Mesodermal cell (in vitro differentiated cells): Measurements from ENCODE around the gene RPS2. TPM values are rescaled to one million over a fixed set of nuclear protein-coding genes. Genes with fewer than 3 reads are reported as not detected.
"Not testable (repeated sequence)": the region's sequence is repeated elsewhere in the genome, so short reads cannot be mapped to it uniquely, and the experiment has no call there.

Experiments used
- H3K27ac ChIP-seq: 2 replicates; pipeline ENCODE4 v1.7.0; 2013; ENCODE audit warnings: mild to moderate bottlenecking, low read depth, low read length, moderate library complexity; ENCODE audit not compliant: severe bottlenecking
- H3K36me3 ChIP-seq: 2 replicates; pipeline ENCODE4 v1.7.1; 2013; ENCODE audit warnings: mild to moderate bottlenecking, low read length, moderate library complexity; ENCODE audit not compliant: control insufficient read depth, insufficient read depth
- H3K4me1 ChIP-seq: one replicate; pipeline ENCODE4 v1.7.1; 2013; ENCODE audit warnings: mild to moderate bottlenecking, low read length; ENCODE audit not compliant: insufficient read depth, control insufficient read depth, poor library complexity, severe bottlenecking
- H3K4me3 ChIP-seq: 2 replicates; pipeline ENCODE4 v1.7.0; 2013; ENCODE audit warnings: low read length, control low read depth, mild to moderate bottlenecking; ENCODE audit not compliant: insufficient read depth, poor library complexity, severe bottlenecking; ENCODE audit errors: extremely low read depth
- H3K9me3 ChIP-seq: 2 replicates; pipeline ENCODE4 v1.7.1; 2013; ENCODE audit warnings: mild to moderate bottlenecking, low read length, moderate library complexity; ENCODE audit not compliant: control insufficient read depth
- WGBS, 2 experiments: methylation state at CpG; one replicate each; pipeline ENCODE4 v1.1.5; 2013; ENCODE audit warnings: missing lambda C conversion rate in 2 of 2; ENCODE audit not compliant: insufficient coverage in 2 of 2; 5-methylcytosine and 5-hydroxymethylcytosine counted together
- polyA plus RNA-seq, 2 experiments: library from polyadenylated mRNA; stranded (reverse); fragments of 50-300 nt; gene quantifications; one replicate each; pipeline ENCODE4 v1.2.3, GENCODE V29; 2013

The RPS2 gene
- 4,652 TPM for polyA plus RNA-seq (2013, experiment 1 of 2)
- polyA plus RNA-seq (2013, experiment 2 of 2) = 4,125 TPM

- WGBS, 2 experiments = 0 to 1% methylated on average over 78 to 87 of the region's 97 CpGs
- H3K4me1 ChIP-seq = peaks cover 29% of the 10 kb centered on the region
- peak within 1 kb of the TSS; percentile 96 for H3K4me3 ChIP-seq
- H3K9me3 ChIP-seq = no peaks in the 10 kb centered on the region
- H3K36me3 ChIP-seq = peaks cover 28% of the 10 kb centered on the region
- H3K27ac ChIP-seq = peak within 1 kb of the TSS; percentile 91
Observed at GRCh38 chr16:1964506-1965395, at the start of gene RPS2. Gene RPS2, minus strand, starts transcription at chr16:1964826. Its CDS starts 201 bp downstream, at chr16:1964625.

GRCh38 chr16:2013527-2013926 is 48.9 kb upstream of the RPS2 start:
- Histone ChIP-seq H3K27ac (no peak overlapping the region), H3K4me1 (peaks cover 7% of the 10 kb centered on the region), H3K9me3 (no peaks in the 10 kb centered on the region), H3K36me3 (peaks cover under 1% of the 10 kb centered on the region), H3K4me3 (no peak overlapping the region)
- 92 to 95% methylated on average over 6 to 13 of the region's 15 CpGs for WGBS, 2 experiments

GRCh38 chr16:2011726-2012125 is 47.1 kb upstream of the RPS2 start:
- H3K4me3 ChIP-seq, H3K27ac ChIP-seq, H3K9me3 ChIP-seq: not testable (repeated sequence)
- peaks cover 24% of the 10 kb centered on the region for H3K4me1 ChIP-seq
- H3K36me3 ChIP-seq = peaks cover 19% of the 10 kb centered on the region
- 75 to 90% methylated on average over 2 to 6 of the region's 9 CpGs for WGBS, 2 experiments

DNA sequence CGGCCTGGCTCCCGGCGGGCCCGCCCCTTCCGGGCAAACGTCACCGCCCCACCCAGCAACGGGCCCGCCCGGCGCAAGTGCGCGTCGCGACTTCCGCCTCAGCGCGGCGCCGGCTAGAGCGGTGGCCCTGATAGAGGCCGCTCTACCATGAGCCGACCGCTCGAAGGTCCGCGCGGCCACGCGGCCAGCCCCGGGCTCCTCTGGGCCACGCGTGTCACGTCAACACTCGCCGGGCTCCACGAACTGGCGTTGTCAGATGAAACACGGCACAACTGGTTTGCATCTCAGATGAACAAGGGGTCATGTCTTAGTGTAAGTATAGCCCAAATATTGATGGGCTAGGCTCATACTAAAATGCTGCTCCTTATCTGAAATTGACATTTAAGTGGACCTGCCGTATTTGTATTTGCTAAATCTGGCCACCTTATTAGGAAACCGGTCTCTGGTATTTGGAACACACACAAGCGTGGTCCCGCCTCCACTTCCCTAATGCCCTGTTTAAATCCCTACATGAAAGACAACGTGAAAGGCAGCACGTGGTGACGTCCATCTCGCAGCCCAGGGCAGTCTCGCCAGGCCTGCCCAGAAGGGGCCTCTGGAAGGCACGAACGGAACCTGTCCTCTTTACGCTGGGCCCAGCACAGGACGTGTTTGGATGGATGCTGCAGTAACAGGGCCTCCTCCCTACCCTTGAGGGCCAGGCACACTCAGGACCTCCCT is 45.3 kb upstream of the RPS2 start, which contains the start of gene ZNF598:
TSS of gene ZNF598 (minus strand) at position 31 of the 720 bp plus-strand sequence.
- Histone ChIP-seq H3K36me3 (peaks cover 29% of the 10 kb centered on the region), H3K4me1 (peaks cover 27% of the 10 kb centered on the region), H3K4me3 (peak within 1 kb of the TSS; percentile 88), H3K9me3 (no peaks in the 10 kb centered on the region), H3K27ac (peak within 1 kb of the TSS; percentile 80)
- WGBS, 2 experiments = 5 to 6% methylated on average over 47 to 50 of the region's 52 CpGs

DNA sequence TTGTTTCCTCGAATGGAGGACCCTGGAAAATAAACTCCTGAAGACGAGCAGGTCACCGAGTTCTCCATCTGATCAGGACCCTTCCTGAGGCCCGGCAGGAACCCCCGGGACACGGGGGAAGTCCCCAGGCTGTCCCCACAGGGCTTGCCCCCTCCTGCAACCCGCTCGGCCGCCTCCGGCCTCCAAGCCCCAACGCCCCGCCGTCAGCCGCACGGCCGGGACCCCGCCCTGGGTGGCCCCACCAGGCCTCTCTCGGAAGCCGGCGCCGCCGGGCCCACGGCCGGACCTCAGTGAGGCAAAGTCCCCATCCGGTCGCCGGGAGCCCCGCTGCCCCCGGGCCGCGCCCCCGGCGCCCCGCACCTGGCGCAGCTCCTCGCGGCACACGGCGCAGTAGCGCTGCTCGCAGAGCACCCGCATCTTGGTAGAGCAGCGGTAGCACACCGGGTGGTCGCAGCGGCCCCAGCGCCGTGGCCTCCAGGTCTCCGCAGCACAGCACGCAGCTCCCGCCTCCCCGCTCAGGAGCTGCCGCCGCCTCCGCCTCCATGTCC is 44.6 kb upstream of the RPS2 start:
- Histone ChIP-seq H3K4me1 (peaks cover 34% of the 10 kb centered on the region), H3K4me3 (peak overlapping the region; percentile 88)

GRCh38 chr16:2008631-2009163 is 44.1 kb upstream of the RPS2 start:
- Histone ChIP-seq H3K36me3 (peaks cover 29% of the 10 kb centered on the region), H3K9me3 (no peaks in the 10 kb centered on the region), H3K4me3 (peak overlapping the region; percentile 88), H3K27ac (peak overlapping the region; percentile 69), H3K4me1 (peaks cover 35% of the 10 kb centered on the region)
- WGBS, 2 experiments = 7 to 32% methylated on average over 11 to 21 of the region's 23 CpGs

More for the DNA sequence above, 44.6 kb upstream of the RPS2 start:
- Histone ChIP-seq H3K9me3 (no peaks in the 10 kb centered on the region), H3K36me3 (peaks cover 29% of the 10 kb centered on the region), H3K27ac (peak overlapping the region; percentile 69)
- WGBS, 2 experiments = 0% methylated on average over 45 to 54 of the region's 55 CpGs

DNA sequence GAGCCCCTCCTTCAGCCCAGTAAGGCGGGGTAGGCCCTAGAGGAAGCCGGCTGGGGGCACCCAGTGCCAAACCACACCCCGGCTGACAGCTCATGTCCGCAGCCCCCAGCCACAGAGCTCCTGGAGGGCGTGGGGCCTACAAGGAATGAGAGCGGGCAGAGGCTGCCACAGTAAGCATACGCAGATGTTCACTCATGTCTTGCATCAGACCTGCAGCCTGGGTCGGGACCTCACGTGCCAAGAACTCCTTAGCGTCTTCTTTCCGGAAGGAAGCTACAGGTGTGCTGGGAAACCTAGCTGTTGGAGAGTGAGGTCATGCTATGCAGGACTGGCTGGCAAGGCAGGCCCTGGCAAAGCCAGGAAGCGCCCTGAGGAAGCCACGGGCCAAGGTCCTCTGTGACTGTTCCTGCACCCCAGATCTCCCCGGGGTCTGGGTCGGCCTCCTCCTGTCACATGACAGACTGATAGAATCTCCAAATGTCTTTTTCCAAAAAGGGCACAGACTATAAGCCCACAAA is 43.4 kb upstream of the RPS2 start:
- 90 to 96% methylated on average over 15 of the region's 15 CpGs for WGBS, 2 experiments
- peaks cover 35% of the 10 kb centered on the region for H3K4me1 ChIP-seq
- no peaks in the 10 kb centered on the region for H3K9me3 ChIP-seq
- H3K27ac ChIP-seq = no peak overlapping the region
- H3K4me3 ChIP-seq = peak overlapping the region; percentile 88
- H3K36me3 ChIP-seq = peaks cover 35% of the 10 kb centered on the region

- H3K9me3 ChIP-seq = no peaks in the 10 kb centered on the region
- no peak overlapping the region for H3K27ac ChIP-seq
- no peak overlapping the region for H3K4me3 ChIP-seq
- H3K36me3 ChIP-seq = peaks cover 43% of the 10 kb centered on the region
- 95 to 96% methylated on average over 16 of the region's 16 CpGs for WGBS, 2 experiments
- peaks cover 35% of the 10 kb centered on the region for H3K4me1 ChIP-seq
Observed at GRCh38 chr16:2007081-2007836, 42.6 kb upstream of the RPS2 start.

GRCh38 chr16:2006317-2006716 is 41.7 kb upstream of the RPS2 start:
- Histone ChIP-seq H3K4me3 (no peak overlapping the region), H3K9me3 (no peaks in the 10 kb centered on the region), H3K4me1 (peaks cover 35% of the 10 kb centered on the region)

More at GRCh38 chr16:2006317-2006716, 41.7 kb upstream of the RPS2 start:
- peaks cover 52% of the 10 kb centered on the region for H3K36me3 ChIP-seq
- no peak overlapping the region for H3K27ac ChIP-seq
- 91 to 95% methylated on average over 8 of the region's 8 CpGs for WGBS, 2 experiments
